ENCODE measurements around the gene NR3C2.

- TF ChIP-seq, protein P1, sequence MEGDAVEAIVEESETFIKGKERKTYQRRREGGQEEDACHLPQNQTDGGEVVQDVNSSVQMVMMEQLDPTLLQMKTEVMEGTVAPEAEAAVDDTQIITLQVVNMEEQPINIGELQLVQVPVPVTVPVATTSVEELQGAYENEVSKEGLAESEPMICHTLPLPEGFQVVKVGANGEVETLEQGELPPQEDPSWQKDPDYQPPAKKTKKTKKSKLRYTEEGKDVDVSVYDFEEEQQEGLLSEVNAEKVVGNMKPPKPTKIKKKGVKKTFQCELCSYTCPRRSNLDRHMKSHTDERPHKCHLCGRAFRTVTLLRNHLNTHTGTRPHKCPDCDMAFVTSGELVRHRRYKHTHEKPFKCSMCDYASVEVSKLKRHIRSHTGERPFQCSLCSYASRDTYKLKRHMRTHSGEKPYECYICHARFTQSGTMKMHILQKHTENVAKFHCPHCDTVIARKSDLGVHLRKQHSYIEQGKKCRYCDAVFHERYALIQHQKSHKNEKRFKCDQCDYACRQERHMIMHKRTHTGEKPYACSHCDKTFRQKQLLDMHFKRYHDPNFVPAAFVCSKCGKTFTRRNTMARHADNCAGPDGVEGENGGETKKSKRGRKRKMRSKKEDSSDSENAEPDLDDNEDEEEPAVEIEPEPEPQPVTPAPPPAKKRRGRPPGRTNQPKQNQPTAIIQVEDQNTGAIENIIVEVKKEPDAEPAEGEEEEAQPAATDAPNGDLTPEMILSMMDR (IDR thresholded peaks at IDR 0.05), result no peak
- no peak for TF ChIP-seq POLR2A (IDR thresholded peaks at IDR 0.05)
- no peak for TF ChIP-seq EP300 (IDR thresholded peaks at IDR 0.05)
- TF ChIP-seq POLR2AphosphoS5 (IDR thresholded peaks at IDR 0.05), result no peak
These were observed 364.6 kb downstream of the NR3C2 start for GRCh38 chr4:148077581-148077980.

Data from stomach (tissue), 4 donors.